Caco-2 (cell line): Measurements from ENCODE around the gene TRIM34. TPM values are rescaled to one million over a fixed set of nuclear protein-coding genes. Genes with fewer than 3 reads are reported as not detected.
"Not testable (repeated sequence)": the region's sequence is repeated elsewhere in the genome, so short reads cannot be mapped to it uniquely, and the experiment has no call there.

Source experiments
- BruUV-seq: library from RNA; stranded (reverse); fragments of 400-500 nt; replicated peaks from 2 replicates; lab custom pipeline; 2021; lab: Mats Ljungman, UMichigan
- CTCF ChIA-PET: fragments of 300-600 bp; sonication (Branson Sonifier 250); formaldehyde crosslinking; loops from one replicate; lab custom pipeline; 2022; ENCODE audit warnings: antibody characterized with exemption; lab: Charles Lee
- POLR2A ChIA-PET: fragments of 300-600 bp; sonication (Branson Sonifier 250); formaldehyde crosslinking; loops from one replicate; lab custom pipeline; 2022; ENCODE audit warnings: antibody characterized with exemption; lab: Charles Lee
- DNase-seq, 2 experiments: peaks; one replicate each; pipeline versions ENCODE4 v3.0.0 to v3.0.0-alpha.2; 2020 to 2022
- H3K27me3 ChIP-seq: replicated peaks from 2 replicates; pipeline ENCODE4 v1.6.0; 2011; ENCODE audit warnings: low read length; ENCODE audit not compliant: control insufficient read depth, insufficient read depth
- H3K36me3 ChIP-seq: 2 replicates; pipeline ENCODE4 v1.5.1; 2011; ENCODE audit warnings: low read length; ENCODE audit not compliant: control insufficient read depth, insufficient read depth
- H3K4me1 ChIP-seq: fragments of 250-450 bp; sonication (Bioruptor Pico); 2 replicates; pipeline ENCODE4 v1.5.1; 2020; ENCODE audit warnings: mild to moderate bottlenecking
- H3K4me3 ChIP-seq: 2 replicates; pipeline ENCODE4 v1.5.1; 2011; ENCODE audit warnings: low read depth, mild to moderate bottlenecking, control low read depth, low read length
- H3K9me3 ChIP-seq: fragments of 250-450 bp; sonication (Bioruptor Pico); 2 replicates; pipeline ENCODE4 v1.5.1; 2020; ENCODE audit warnings: mild to moderate bottlenecking, moderate library complexity
- H3K27ac Mint-ChIP-seq: one replicate; pipeline ENCODE4 v1.8.0; 2022; ENCODE audit warnings: mixed read lengths; ENCODE audit not compliant: unreplicated experiment
- H3K27me3 Mint-ChIP-seq: one replicate; pipeline ENCODE4 v1.8.0; 2022; ENCODE audit warnings: mixed read lengths; ENCODE audit not compliant: insufficient read depth, unreplicated experiment
- H3K36me3 Mint-ChIP-seq: one replicate; pipeline ENCODE4 v1.8.0; 2022; ENCODE audit warnings: mild to moderate bottlenecking, mixed read lengths; ENCODE audit not compliant: insufficient read depth, unreplicated experiment
- H3K4me1 Mint-ChIP-seq: one replicate; pipeline ENCODE4 v1.8.0; 2022; ENCODE audit warnings: low read depth, mixed read lengths; ENCODE audit not compliant: unreplicated experiment
- H3K4me3 Mint-ChIP-seq: one replicate; pipeline ENCODE4 v1.8.0; 2022; ENCODE audit warnings: mild to moderate bottlenecking, moderate library complexity, mixed read lengths; ENCODE audit not compliant: unreplicated experiment
- H3K9me3 Mint-ChIP-seq: one replicate; pipeline ENCODE4 v1.8.0; 2022; ENCODE audit warnings: mixed read lengths; ENCODE audit not compliant: unreplicated experiment
- intact Hi-C: fragments of 100-400 bp; cut with micrococcal nuclease; formaldehyde crosslinking; loops from one replicate; pipeline ENCODE4 v1.10.0; 2022; ENCODE audit not compliant: unreplicated experiment
- total RNA-seq: library from RNA; stranded (reverse); gene quantifications from 2 replicates; pipeline ENCODE4 v1.2.3, GENCODE V29; 2022
- TF ChIP-seq, protein P1 (sequence below), 2 experiments: fragments of 200-600 bp in 1 of 2; IDR thresholded peaks; 1 replicate in 1 of 2; 2 replicates in 1 of 2; pipeline versions ENCODE4 v1.5.1 to v1.8.0; 2011 to 2022; ENCODE audit warnings: antibody characterized with exemption in 1 of 2, control low read depth in 1 of 2, inconsistent platforms in 1 of 2, low read depth in 1 of 2, low read length in 1 of 2, mild to moderate bottlenecking in 1 of 2, moderate library complexity in 1 of 2; ENCODE audit not compliant: insufficient read depth in 1 of 2, severe bottlenecking in 1 of 2, unreplicated experiment in 1 of 2

Gene TRIM34
- total RNA-seq, 1 experiment from 2014 or later = 4.3 TPM

DNA sequence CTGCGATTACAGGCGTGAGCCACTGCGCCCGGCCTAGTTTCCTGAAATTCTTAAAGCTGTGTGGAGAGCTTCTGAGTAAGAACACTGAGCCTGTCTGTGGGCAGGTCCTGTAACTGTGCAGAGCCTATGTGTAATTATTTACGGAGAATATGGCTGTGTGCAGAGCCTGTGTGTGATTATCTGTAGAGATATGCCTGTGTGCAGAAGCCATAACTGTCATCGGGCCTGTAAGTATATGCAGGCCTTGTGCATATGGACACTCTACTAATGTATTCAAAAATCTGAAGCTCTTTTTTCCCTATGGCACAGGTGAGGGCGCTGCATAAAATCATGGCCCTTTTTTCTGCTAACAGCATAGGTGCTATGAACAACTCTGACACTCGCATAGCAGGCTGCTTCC is 44.2 kb upstream of the TRIM34 start, which contains the start of gene OR52B6:
Gene OR52B6, plus strand, starts transcription at position 301 of the 400 bp plus-strand sequence. Its CDS starts 0 bp downstream, at position 301.
- H3K27me3 ChIP-seq = no peaks in the 10 kb centered on the region
- Mint-ChIP-seq H3K4me3 (no peak within 1 kb of the TSS), H3K27me3 (no peaks in the 10 kb centered on the region), H3K9me3 (no peaks in the 10 kb centered on the region), H3K36me3 (no peaks in the 10 kb centered on the region), H3K4me1 (no peaks in the 10 kb centered on the region), H3K27ac (no peak within 1 kb of the TSS)
- ChIA-PET CTCF (no interaction called here), POLR2A (no interaction called here)
- H3K36me3 ChIP-seq = no peaks in the 10 kb centered on the region
- no peaks in the 10 kb centered on the region for H3K9me3 ChIP-seq
- no peak within 1 kb of the TSS for H3K4me3 ChIP-seq
- no peak for DNase-seq
- BruUV-seq = no TSS peak
- intact Hi-C loops = no loop called here
- TF ChIP-seq, protein P1, sequence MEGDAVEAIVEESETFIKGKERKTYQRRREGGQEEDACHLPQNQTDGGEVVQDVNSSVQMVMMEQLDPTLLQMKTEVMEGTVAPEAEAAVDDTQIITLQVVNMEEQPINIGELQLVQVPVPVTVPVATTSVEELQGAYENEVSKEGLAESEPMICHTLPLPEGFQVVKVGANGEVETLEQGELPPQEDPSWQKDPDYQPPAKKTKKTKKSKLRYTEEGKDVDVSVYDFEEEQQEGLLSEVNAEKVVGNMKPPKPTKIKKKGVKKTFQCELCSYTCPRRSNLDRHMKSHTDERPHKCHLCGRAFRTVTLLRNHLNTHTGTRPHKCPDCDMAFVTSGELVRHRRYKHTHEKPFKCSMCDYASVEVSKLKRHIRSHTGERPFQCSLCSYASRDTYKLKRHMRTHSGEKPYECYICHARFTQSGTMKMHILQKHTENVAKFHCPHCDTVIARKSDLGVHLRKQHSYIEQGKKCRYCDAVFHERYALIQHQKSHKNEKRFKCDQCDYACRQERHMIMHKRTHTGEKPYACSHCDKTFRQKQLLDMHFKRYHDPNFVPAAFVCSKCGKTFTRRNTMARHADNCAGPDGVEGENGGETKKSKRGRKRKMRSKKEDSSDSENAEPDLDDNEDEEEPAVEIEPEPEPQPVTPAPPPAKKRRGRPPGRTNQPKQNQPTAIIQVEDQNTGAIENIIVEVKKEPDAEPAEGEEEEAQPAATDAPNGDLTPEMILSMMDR (IDR thresholded peaks at IDR 0.05; ENCODE audit: insufficient read depth in 1 of 2, low read depth in 1 of 2, low read length in 1 of 2, severe bottlenecking in 1 of 2, unreplicated experiment in 1 of 2) = no peak
- H3K4me1 ChIP-seq = no peaks in the 10 kb centered on the region

DNA sequence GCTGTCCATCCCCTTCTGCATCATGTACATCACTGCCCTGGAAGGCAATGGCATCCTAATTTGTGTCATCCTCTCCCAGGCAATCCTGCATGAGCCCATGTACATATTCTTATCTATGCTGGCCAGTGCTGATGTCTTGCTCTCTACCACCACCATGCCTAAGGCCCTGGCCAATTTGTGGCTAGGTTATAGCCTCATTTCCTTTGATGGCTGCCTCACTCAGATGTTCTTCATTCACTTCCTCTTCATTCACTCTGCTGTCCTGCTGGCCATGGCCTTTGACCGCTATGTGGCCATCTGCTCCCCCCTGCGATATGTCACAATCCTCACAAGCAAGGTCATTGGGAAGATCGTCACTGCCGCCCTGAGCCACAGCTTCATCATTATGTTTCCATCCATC is 43.8 kb upstream of the TRIM34 start:
- no peak for DNase-seq
- H3K4me3 Mint-ChIP-seq = no peak overlapping the region
- H3K27me3 Mint-ChIP-seq = no peaks in the 10 kb centered on the region
- Histone ChIP-seq H3K36me3 (no peaks in the 10 kb centered on the region), H3K9me3 (no peaks in the 10 kb centered on the region), H3K27me3 (no peaks in the 10 kb centered on the region), H3K4me1 (no peaks in the 10 kb centered on the region), H3K4me3 (no peak overlapping the region)
- H3K36me3 Mint-ChIP-seq = no peaks in the 10 kb centered on the region
- H3K27ac Mint-ChIP-seq = no peak overlapping the region
- BruUV-seq = no TSS peak
- no peaks in the 10 kb centered on the region for H3K4me1 Mint-ChIP-seq
- CTCF ChIA-PET = no interaction called here
- intact Hi-C loops = no loop called here
- no peaks in the 10 kb centered on the region for H3K9me3 Mint-ChIP-seq
- TF ChIP-seq, protein P1 (IDR thresholded peaks at IDR 0.05; ENCODE audit: insufficient read depth in 1 of 2, low read depth in 1 of 2, low read length in 1 of 2, severe bottlenecking in 1 of 2, unreplicated experiment in 1 of 2) = no peak
- POLR2A ChIA-PET = no interaction called here

DNA sequence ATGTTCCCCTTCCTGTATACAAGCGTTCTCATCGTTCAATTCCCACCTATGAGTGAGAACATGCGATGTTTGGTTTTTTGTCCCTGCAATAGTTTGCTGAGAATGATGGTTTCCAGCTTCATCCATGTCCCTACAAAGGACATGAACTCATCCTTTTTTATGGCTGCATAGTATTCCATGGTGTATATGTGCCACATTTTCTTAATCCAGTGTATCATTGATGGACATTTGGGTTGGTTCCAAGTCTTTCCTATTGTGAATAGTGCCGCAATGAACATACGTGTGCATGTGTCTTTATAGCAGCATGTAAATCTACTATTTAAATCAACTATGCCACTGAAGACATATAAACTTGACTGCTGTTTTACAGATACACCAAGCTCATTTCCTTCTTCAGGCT is 40.3 kb upstream of the TRIM34 start:
- BruUV-seq, DNase-seq, intact Hi-C loops, CTCF ChIA-PET, H3K27me3 Mint-ChIP-seq, POLR2A ChIA-PET, H3K9me3 Mint-ChIP-seq, H3K4me1 Mint-ChIP-seq, H3K27me3 ChIP-seq, H3K9me3 ChIP-seq, H3K27ac Mint-ChIP-seq, H3K4me3 Mint-ChIP-seq, H3K36me3 ChIP-seq, H3K36me3 Mint-ChIP-seq, H3K4me1 ChIP-seq, H3K4me3 ChIP-seq: not testable (repeated sequence)

DNA sequence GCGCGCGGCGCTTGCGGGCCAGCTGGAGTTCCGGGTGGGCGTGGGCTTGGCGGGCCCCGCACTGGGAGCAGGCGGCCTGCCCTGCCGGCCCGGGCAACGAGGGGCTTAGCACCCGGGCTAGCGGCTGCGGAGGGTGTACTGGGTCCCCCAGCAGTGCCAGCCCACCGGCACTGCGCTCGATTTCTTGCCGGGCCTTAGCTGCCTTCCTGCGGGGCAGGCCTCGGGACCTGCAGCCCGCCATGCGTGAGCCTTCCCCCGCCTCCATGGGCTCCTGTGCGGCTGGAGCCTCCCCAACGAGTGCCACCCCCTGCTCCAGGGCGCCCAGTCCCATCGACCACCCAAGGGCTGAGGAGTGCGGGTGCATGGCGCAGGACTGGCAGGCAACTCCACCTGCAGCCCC is 34.9 kb upstream of the TRIM34 start:
- BruUV-seq, H3K9me3 Mint-ChIP-seq, POLR2A ChIA-PET: not testable (repeated sequence)

More for the DNA sequence above, 34.9 kb upstream of the TRIM34 start:
- H3K27ac Mint-ChIP-seq, H3K36me3 ChIP-seq, H3K4me1 ChIP-seq, CTCF ChIA-PET, H3K27me3 Mint-ChIP-seq, H3K27me3 ChIP-seq, H3K4me3 Mint-ChIP-seq, intact Hi-C loops, DNase-seq, H3K9me3 ChIP-seq, H3K4me1 Mint-ChIP-seq, H3K36me3 Mint-ChIP-seq, H3K4me3 ChIP-seq: not testable (repeated sequence)
